Measurements from ENCODE around the gene IDI1.

Gene IDI1

DNA sequence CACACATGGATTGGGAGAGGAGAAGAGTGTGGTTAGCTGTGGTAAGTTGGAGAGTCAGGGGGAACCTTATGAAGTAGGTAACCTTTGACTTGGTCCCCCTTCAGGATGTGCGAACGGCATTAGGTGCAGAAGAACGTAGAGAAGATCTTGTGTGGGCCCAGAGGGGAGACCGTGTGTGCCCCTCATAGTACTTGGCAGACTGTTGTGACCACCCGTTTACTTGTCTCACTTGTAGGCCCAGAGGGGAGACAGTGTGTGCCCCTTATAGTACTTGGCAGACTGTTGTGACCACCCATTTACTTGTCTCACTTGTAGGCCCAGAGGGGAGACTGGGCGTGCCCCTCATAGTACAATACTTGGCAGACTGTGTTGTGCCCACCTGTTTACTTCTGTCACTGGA lies 58.1 kb downstream of the IDI1 start:
- TF ChIP-seq BACH2 (CRISPR knock-in tag; IDR thresholded peaks at IDR 0.05; ENCODE audit: borderline replicate concordance) (no peak), TCF4 (CRISPR knock-in tag; IDR thresholded peaks at IDR 0.05; ENCODE audit: borderline replicate concordance) (no peak)
- TF ChIP-seq, protein P1, sequence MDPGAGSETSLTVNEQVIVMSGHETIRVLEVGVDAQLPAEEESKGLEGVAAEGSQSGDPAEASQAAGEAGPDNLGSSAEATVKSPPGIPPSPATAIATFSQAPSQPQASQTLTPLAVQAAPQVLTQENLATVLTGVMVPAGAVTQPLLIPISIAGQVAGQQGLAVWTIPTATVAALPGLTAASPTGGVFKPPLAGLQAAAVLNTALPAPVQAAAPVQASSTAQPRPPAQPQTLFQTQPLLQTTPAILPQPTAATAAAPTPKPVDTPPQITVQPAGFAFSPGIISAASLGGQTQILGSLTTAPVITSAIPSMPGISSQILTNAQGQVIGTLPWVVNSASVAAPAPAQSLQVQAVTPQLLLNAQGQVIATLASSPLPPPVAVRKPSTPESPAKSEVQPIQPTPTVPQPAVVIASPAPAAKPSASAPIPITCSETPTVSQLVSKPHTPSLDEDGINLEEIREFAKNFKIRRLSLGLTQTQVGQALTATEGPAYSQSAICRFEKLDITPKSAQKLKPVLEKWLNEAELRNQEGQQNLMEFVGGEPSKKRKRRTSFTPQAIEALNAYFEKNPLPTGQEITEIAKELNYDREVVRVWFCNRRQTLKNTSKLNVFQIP (CRISPR knock-in tag; IDR thresholded peaks at IDR 0.05; ENCODE audit: borderline replicate concordance, low read depth): no peak
- no peak for ATAC-seq

All from SK-N-SH treated with all-trans-retinoic acid at 6 μM for 48 hours (cell line).